Upper lobe of left lung (tissue), 6 donors: Measurements from ENCODE around the gene ANO2. TPM values are rescaled to one million over a fixed set of nuclear protein-coding genes. Genes with fewer than 3 reads are reported as not detected.

Source experiments
- ATAC-seq, 2 donors: fragments of 200-7000 bp; cut with Tn5 transposase; one replicate each; pipeline ENCODE4 v1.9.1; 2022; ENCODE audit warnings: mild to moderate bottlenecking in 2 of 2, moderate library complexity in 2 of 2; ENCODE audit not compliant: low FRiP score in 2 of 2
- DNase-seq, 2 donors: peaks; one replicate each; pipeline ENCODE4 v3.0.0-alpha.2; 2019 to 2020
- H3K27ac ChIP-seq, 4 donors: fragments of 200-600 bp; sonication (generic); one replicate each; pipeline ENCODE4 v1.5.1; 2016 to 2019
- H3K27me3 ChIP-seq, 4 donors: fragments of 200-600 bp; sonication (generic); one replicate each; pipeline ENCODE4 v1.5.1; 2017 to 2019
- H3K36me3 ChIP-seq, 4 donors: fragments of 200-600 bp; sonication (generic); one replicate each; pipeline ENCODE4 v1.5.1; 2016 to 2019
- H3K4me1 ChIP-seq, 4 donors: fragments of 200-600 bp; sonication (generic); one replicate each; pipeline ENCODE4 v1.5.1; 2018 to 2019
- H3K4me3 ChIP-seq, 4 donors: fragments of 200-600 bp; sonication (generic); one replicate each; pipeline ENCODE4 v1.5.1; 2017 to 2019; ENCODE audit warnings: mild to moderate bottlenecking in 2 of 4, moderate library complexity in 1 of 4
- H3K9me3 ChIP-seq, 4 donors: fragments of 200-600 bp; sonication (generic); one replicate each; pipeline ENCODE4 v1.5.1; 2018 to 2019
- EP300 ChIP-seq, 4 donors: sonication (generic); formaldehyde crosslinking; IDR thresholded peaks; one replicate each; pipeline ENCODE4 v1.5.1; 2017; ENCODE audit warnings: antibody characterized with exemption in 4 of 4, control low read depth in 2 of 4
- POLR2A ChIP-seq, 4 donors: fragments of 450-650 bp; IDR thresholded peaks; one replicate each; pipeline ENCODE4 v1.5.1; 2016 to 2017; ENCODE audit warnings: antibody characterized with exemption in 4 of 4, mild to moderate bottlenecking in 2 of 4
- POLR2AphosphoS5 ChIP-seq, 2 donors: sonication (generic); formaldehyde crosslinking; IDR thresholded peaks; one replicate each; pipeline ENCODE4 v1.5.1; 2017; ENCODE audit warnings: antibody characterized with exemption in 2 of 2
- WGBS, 2 donors: methylation state at CpG; one replicate each; pipeline ENCODE4 v1.1.5; 2017 to 2018; 5-methylcytosine and 5-hydroxymethylcytosine counted together
- total RNA-seq, 6 donors: library from RNA; depleted of rRNA in 4 of 6; stranded (reverse); fragments of >200 nt in 4 of 6; gene quantifications; one replicate each; pipeline versions ENCODE4 v1.1.0 to v1.2.1, GENCODE V29; 2016 to 2021
- TF ChIP-seq, protein P1 (sequence below), 6 experiments: fragments of 450-650 bp in 4 of 6; fragments of 200-600 bp in 2 of 6; sonication (generic) in 2 of 6; IDR thresholded peaks; one replicate each; pipeline ENCODE4 v1.5.1; 2016 to 2019; ENCODE audit warnings: antibody characterized with exemption in 6 of 6
- donor health status: DM: no; HTN: no; CAD: no; lungs with moderate emphysema.
- donor health status: DM: no; HTN: yes; CAD: no; lungs with severe emphysema.

ANO2 gene
- total RNA-seq, 6 donors from 2014 or later: 4.4 to 78.6 (median 17.5) TPM

GRCh38 chr12:5987573-5987972 is 42.5 kb upstream of the ANO2 start:
- H3K4me1 ChIP-seq: peaks cover 0 to 6% (median 0%) of the 10 kb centered on the region in 4 donors

DNA sequence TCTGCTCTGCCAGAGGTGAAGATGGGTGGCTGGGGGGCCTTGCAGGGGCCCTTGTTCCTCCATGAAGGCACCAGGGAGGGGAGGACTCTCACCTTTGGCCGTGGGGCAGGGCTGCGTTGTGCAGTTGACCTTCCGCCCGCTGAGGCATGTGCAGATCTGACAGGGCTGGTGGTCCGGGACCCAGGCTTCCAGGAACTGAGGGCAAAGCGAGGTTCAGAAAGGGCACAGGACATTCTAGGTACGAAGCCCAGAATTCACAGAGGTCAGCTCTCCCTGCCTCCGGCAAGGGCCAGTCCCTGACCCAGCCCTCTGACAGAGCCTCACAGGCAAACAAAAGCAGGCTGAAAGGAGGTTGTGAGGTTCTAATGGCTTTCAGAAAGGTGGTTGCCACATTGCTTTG is 40.4 kb upstream of the ANO2 start:
- Histone ChIP-seq H3K9me3 (no peaks in the 10 kb centered on the region), H3K36me3 (peaks cover 3 to 67% (median 8%) of the 10 kb centered on the region in 4 donors), H3K4me1 (peaks cover 0 to 6% (median 0%) of the 10 kb centered on the region in 4 donors), H3K27me3 (no peaks in the 10 kb centered on the region), H3K4me3 (no peak overlapping the region), H3K27ac (no peak overlapping the region)
- ATAC-seq (no peak), DNase-seq (no peak)
- no peak for TF ChIP-seq EP300 (IDR thresholded peaks at IDR 0.05)
- WGBS, 2 donors: 77 to 88% methylated on average over 8 of the region's 8 CpGs

More at GRCh38 chr12:5987573-5987972, 42.5 kb upstream of the ANO2 start:
- Histone ChIP-seq H3K4me3 (no peak overlapping the region), H3K27me3 (no peaks in the 10 kb centered on the region), H3K36me3 (peaks cover 3 to 58% (median 7%) of the 10 kb centered on the region in 4 donors), H3K27ac (no peak overlapping the region), H3K9me3 (no peaks in the 10 kb centered on the region)
- TF ChIP-seq POLR2AphosphoS5 (IDR thresholded peaks at IDR 0.05): no peak
- TF ChIP-seq EP300 (IDR thresholded peaks at IDR 0.05): no peak
- ATAC-seq (no peak), DNase-seq (no peak)
- WGBS, 2 donors: 86 to 91% methylated on average over 5 of the region's 5 CpGs

DNA sequence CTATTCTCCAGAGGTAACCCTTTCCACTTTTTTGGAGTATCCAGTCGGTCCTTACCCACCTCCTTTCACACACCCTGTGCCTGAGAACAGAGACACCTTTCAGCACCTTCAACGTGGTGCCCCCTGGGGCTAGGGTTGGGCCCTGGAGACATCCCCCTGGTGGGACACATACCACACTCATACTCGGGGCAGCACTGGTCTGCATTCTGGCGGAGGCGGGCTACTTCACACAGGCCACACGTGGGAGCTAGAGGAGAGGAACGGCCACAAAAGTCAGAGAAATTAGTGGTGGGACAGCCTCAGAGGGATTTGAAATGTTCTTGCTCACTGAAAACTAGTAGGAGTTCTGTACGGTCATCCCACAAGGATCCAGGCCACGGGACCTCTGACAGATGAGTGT is 39.8 kb upstream of the ANO2 start:
- no peak for ATAC-seq
- no peak overlapping the region for H3K27ac ChIP-seq
- no peaks in the 10 kb centered on the region for H3K9me3 ChIP-seq
- DNase-seq: no peak
- H3K4me3 ChIP-seq: no peak overlapping the region
- 61 to 76% methylated on average over 7 to 9 of the region's 9 CpGs for WGBS, 2 donors
- H3K4me1 ChIP-seq: peaks cover 0 to 6% (median 0%) of the 10 kb centered on the region in 4 donors
- no peaks in the 10 kb centered on the region for H3K27me3 ChIP-seq
- peaks cover 3 to 64% (median 8%) of the 10 kb centered on the region in 4 donors for H3K36me3 ChIP-seq
- TF ChIP-seq POLR2A (IDR thresholded peaks at IDR 0.05): no peak
- TF ChIP-seq EP300 (IDR thresholded peaks at IDR 0.05): no peak
- TF ChIP-seq, protein P1, sequence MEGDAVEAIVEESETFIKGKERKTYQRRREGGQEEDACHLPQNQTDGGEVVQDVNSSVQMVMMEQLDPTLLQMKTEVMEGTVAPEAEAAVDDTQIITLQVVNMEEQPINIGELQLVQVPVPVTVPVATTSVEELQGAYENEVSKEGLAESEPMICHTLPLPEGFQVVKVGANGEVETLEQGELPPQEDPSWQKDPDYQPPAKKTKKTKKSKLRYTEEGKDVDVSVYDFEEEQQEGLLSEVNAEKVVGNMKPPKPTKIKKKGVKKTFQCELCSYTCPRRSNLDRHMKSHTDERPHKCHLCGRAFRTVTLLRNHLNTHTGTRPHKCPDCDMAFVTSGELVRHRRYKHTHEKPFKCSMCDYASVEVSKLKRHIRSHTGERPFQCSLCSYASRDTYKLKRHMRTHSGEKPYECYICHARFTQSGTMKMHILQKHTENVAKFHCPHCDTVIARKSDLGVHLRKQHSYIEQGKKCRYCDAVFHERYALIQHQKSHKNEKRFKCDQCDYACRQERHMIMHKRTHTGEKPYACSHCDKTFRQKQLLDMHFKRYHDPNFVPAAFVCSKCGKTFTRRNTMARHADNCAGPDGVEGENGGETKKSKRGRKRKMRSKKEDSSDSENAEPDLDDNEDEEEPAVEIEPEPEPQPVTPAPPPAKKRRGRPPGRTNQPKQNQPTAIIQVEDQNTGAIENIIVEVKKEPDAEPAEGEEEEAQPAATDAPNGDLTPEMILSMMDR (IDR thresholded peaks at IDR 0.05): no peak
- TF ChIP-seq POLR2AphosphoS5 (IDR thresholded peaks at IDR 0.05): no peak

- H3K9me3 ChIP-seq: no peaks in the 10 kb centered on the region
- no peaks in the 10 kb centered on the region for H3K27me3 ChIP-seq
- H3K4me3 ChIP-seq: no peak overlapping the region
- ATAC-seq: no peak
- peaks cover 0 to 54% (median 8%) of the 10 kb centered on the region in 4 donors for H3K36me3 ChIP-seq
- H3K27ac ChIP-seq: no peak overlapping the region
- no peak for DNase-seq
- TF ChIP-seq EP300 (IDR thresholded peaks at IDR 0.05) (no peak), POLR2A (IDR thresholded peaks at IDR 0.05) (no peak), POLR2AphosphoS5 (IDR thresholded peaks at IDR 0.05) (no peak)
- TF ChIP-seq, protein P1 (IDR thresholded peaks at IDR 0.05): no peak
- WGBS, 2 donors: 86 to 87% methylated on average over 4 of the region's 4 CpGs
- peaks cover 0 to 2% (median 0%) of the 10 kb centered on the region in 4 donors for H3K4me1 ChIP-seq
Measured at GRCh38 chr12:5982106-5982505, 37.0 kb upstream of the ANO2 start.

DNA sequence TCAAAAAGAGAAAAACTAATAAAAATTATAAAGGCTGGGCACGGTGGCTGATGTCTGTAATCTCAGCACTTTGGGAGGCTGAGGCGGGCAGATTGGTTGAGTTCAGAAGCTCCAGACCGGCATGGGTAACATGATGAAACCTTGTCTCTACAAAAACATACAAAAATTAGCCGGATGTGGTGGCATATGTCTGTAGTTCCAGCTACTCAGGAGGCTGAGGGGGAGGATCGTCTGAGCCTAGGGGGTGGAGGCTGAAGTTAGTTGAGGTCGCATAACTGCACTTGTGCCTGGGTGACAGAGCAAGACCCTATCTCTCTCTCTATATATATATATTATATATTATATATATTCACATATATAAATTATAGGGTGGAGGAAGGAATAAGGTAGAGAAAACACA is 32.5 kb upstream of the ANO2 start:
- peaks cover 0 to 52% (median 4%) of the 10 kb centered on the region in 4 donors for H3K36me3 ChIP-seq
- H3K4me1 ChIP-seq: peaks cover 0 to 14% (median 5%) of the 10 kb centered on the region in 4 donors
- no peak overlapping the region for H3K27ac ChIP-seq
- TF ChIP-seq EP300 (IDR thresholded peaks at IDR 0.05): no peak
- no peak for TF ChIP-seq POLR2AphosphoS5 (IDR thresholded peaks at IDR 0.05)
- no peak for TF ChIP-seq POLR2A (IDR thresholded peaks at IDR 0.05)
- TF ChIP-seq, protein P1 (IDR thresholded peaks at IDR 0.05): no peak
- WGBS, 2 donors: 89 to 91% methylated on average over 6 of the region's 6 CpGs
- no peak for ATAC-seq
- DNase-seq: no peak
- H3K4me3 ChIP-seq: no peak overlapping the region
- H3K27me3 ChIP-seq: no peaks in the 10 kb centered on the region
- H3K9me3 ChIP-seq: no peaks in the 10 kb centered on the region

- no peaks in the 10 kb centered on the region for H3K27me3 ChIP-seq
- peaks cover 0 to 14% (median 5%) of the 10 kb centered on the region in 4 donors for H3K4me1 ChIP-seq
- H3K9me3 ChIP-seq: no peaks in the 10 kb centered on the region
- no peak overlapping the region for H3K4me3 ChIP-seq
- 31 to 46% methylated on average over 6 of the region's 6 CpGs for WGBS, 2 donors
- DNase-seq (no peak), ATAC-seq (no peak)
- TF ChIP-seq EP300 (IDR thresholded peaks at IDR 0.05) (no peak), POLR2AphosphoS5 (IDR thresholded peaks at IDR 0.05) (no peak), POLR2A (IDR thresholded peaks at IDR 0.05) (no peak)
- TF ChIP-seq, protein P1 (IDR thresholded peaks at IDR 0.05): no peak
- H3K36me3 ChIP-seq: peaks cover 0 to 46% (median 3%) of the 10 kb centered on the region in 4 donors
- H3K27ac ChIP-seq: no peak overlapping the region
Measured at GRCh38 chr12:5976711-5977110, 31.7 kb upstream of the ANO2 start.
